Measurements from ENCODE around the gene NOP56. TPM values are rescaled to one million over a fixed set of nuclear protein-coding genes. Genes with fewer than 3 reads are reported as not detected.
A peak's percentile ranks its signal among the peaks of the same experiment; 100 is the strongest.

The NOP56 gene
- total and polyA plus RNA-seq, 9 of the 15 experiments (the other 6 are each of a cell fraction or from before 2014, with no cell fraction given): 295 to 697 (median 439) TPM

- TF ChIP-seq PBX2 (CRISPR knock-in tag; IDR thresholded peaks at IDR 0.05; ENCODE audit: low read depth) (no peak), PBX2 (tag; conservative IDR thresholded peaks at IDR 0.05; ENCODE audit: low read depth) (no peak), JUN (IDR thresholded peaks at IDR 0.05; ENCODE audit: borderline replicate concordance, low read depth, low read length) (no peak), JUN (CRISPR knock-in tag; IDR thresholded peaks at IDR 0.05; ENCODE audit: borderline replicate concordance) (0 out of 2 replicates have a peak, but pooled peaks have one; percentile 41), SMC3 (conservative IDR thresholded peaks at IDR 0.05; ENCODE audit: insufficient read depth, low read depth, low read length) (no peak), MTA3 (IDR thresholded peaks at IDR 0.05; ENCODE audit: borderline replicate concordance) (peak; percentile 46; the same call in 1 of the 2 replicates), TAF1 (IDR thresholded peaks at IDR 0.05; ENCODE audit: control insufficient read depth, extremely low read depth, insufficient read depth, low read length, severe bottlenecking) (peak; percentile 96), ATF4 (CRISPR knock-in tag; IDR thresholded peaks at IDR 0.05) (no peak), ZNF75A (CRISPR knock-in tag; IDR thresholded peaks at IDR 0.05) (no peak), THRA (IDR thresholded peaks at IDR 0.05) (no peak), NRF1 (conservative IDR thresholded peaks at IDR 0.05 in 1 of 2, IDR thresholded peaks at IDR 0.05 in 1 of 2) (peak; percentile 89 to 90), HNRNPK (IDR thresholded peaks at IDR 0.05; ENCODE audit: low read depth, low read length, poor library complexity, severe bottlenecking) (peak; percentile 54), PHB2 (IDR thresholded peaks at IDR 0.05; ENCODE audit: low read depth) (no peak), GATAD2B (IDR thresholded peaks at IDR 0.05; ENCODE audit: borderline replicate concordance) (peak; percentile 16; the same call in 1 of the 2 replicates), HNRNPL (IDR thresholded peaks at IDR 0.05; ENCODE audit: low read depth, low read length) (no peak; the same call in 1 of the 2 replicates), EZH2 (IDR thresholded peaks at IDR 0.05; ENCODE audit: borderline replicate concordance, low read depth, low read length) (no peak), PYGO2 (tag; IDR thresholded peaks at IDR 0.05) (no peak), MEIS2 (IDR thresholded peaks at IDR 0.05; ENCODE audit: partially characterized antibody) (peak; percentile 53), LARP7 (IDR thresholded peaks at IDR 0.05) (no peak), ESRRA (IDR thresholded peaks at IDR 0.05; ENCODE audit: borderline replicate concordance, low read depth) (no peak), BCL6 (CRISPR knock-in tag; IDR thresholded peaks at IDR 0.05) (no peak)
Observed at GRCh38 chr20:2651772-2652723, at the start of gene NOP56 (continued).

Measured in K562 (cell line).